ENCODE results near the gene SARS1.

SARS1 gene

DNA sequence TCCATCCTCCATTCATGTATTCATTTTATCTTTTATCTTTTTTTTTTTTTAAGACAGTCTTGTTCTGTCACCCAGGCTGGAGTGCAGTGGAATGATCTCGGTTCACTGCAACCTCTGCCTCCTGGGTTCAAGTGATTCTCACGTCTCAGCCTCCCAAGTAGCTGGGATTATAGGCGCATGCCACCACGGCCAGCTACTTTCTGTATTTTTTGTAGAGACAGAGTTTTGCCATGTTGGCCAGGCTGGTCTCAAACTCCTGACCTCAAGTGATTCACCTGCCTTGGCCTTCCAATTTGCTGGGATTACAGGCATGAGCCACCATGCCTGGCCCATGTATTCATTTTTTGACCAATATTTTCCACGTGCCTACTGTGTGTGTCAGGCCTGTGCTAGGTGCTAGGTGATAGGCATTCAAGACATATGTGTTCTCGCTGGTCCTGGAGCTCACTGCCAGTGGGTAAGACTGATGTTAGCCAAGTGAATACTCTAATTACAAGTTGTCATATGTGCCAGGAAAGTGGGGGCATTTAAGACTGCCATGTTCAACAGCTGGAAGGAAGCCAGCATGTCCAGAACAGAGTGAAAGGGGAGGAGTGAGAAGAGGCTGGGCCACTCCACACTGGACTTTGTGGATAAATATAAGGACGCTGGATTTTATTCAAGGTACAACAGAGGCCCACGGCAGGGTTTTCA is 30.3 kb downstream of the SARS1 start:
- no peak overlapping the region for H3K4me3 ChIP-seq (replicated peaks; ENCODE audit: insufficient read depth, low read length)
- no peak overlapping the region for H3K27ac ChIP-seq (replicated peaks)
- TF ChIP-seq GABPA (IDR thresholded peaks at IDR 0.05; ENCODE audit: low read depth) (no peak), CTCF (IDR thresholded peaks at IDR 0.05; ENCODE audit: insufficient read depth, low read length) (no peak)
- H3K27me3 ChIP-seq (ENCODE audit: insufficient read depth, poor library complexity, severe bottlenecking): no peaks in the 10 kb centered on the region
- DNase-seq (ENCODE audit: low read depth in 1 of 2, low spot score in 1 of 2): no peak

- peaks cover 7% of the 10 kb centered on the region for H3K27me3 ChIP-seq (ENCODE audit: insufficient read depth, poor library complexity, severe bottlenecking)
- no peak overlapping the region for H3K27ac ChIP-seq (replicated peaks)
- DNase-seq (ENCODE audit: low read depth in 1 of 2, low spot score in 1 of 2): no peak
- TF ChIP-seq GABPA (IDR thresholded peaks at IDR 0.05; ENCODE audit: low read depth) (no peak), POLR2AphosphoS5 (IDR thresholded peaks at IDR 0.05; ENCODE audit: low read depth) (no peak), CTCF (IDR thresholded peaks at IDR 0.05; ENCODE audit: insufficient read depth, low read length) (no peak), REST (IDR thresholded peaks at IDR 0.05; ENCODE audit: insufficient replicate concordance, low read depth) (no peak), SPI1 (IDR thresholded peaks at IDR 0.05; ENCODE audit: borderline replicate concordance, low read depth) (no peak)
- H3K4me3 ChIP-seq (replicated peaks; ENCODE audit: insufficient read depth, low read length): no peak overlapping the region
These were observed 32.4 kb downstream of the SARS1 start for GRCh38 chr1:109246141-109246551.

- Histone ChIP-seq H3K27me3 (ENCODE audit: insufficient read depth, poor library complexity, severe bottlenecking) (peaks cover 18% of the 10 kb centered on the region), H3K27ac (replicated peaks) (no peak overlapping the region), H3K4me3 (replicated peaks; ENCODE audit: insufficient read depth, low read length) (no peak overlapping the region)
- TF ChIP-seq GABPA (IDR thresholded peaks at IDR 0.05; ENCODE audit: low read depth): no peak
- TF ChIP-seq CTCF (IDR thresholded peaks at IDR 0.05; ENCODE audit: insufficient read depth, low read length): no peak
- TF ChIP-seq POLR2AphosphoS5 (IDR thresholded peaks at IDR 0.05; ENCODE audit: low read depth): no peak
- TF ChIP-seq REST (IDR thresholded peaks at IDR 0.05; ENCODE audit: insufficient replicate concordance, low read depth): no peak
- TF ChIP-seq SPI1 (IDR thresholded peaks at IDR 0.05; ENCODE audit: borderline replicate concordance, low read depth): no peak
- no peak for DNase-seq (ENCODE audit: low read depth in 1 of 2, low spot score in 1 of 2)
These were observed 34.0 kb downstream of the SARS1 start for GRCh38 chr1:109247401-109248365.

Data from HL-60 (cell line).